Skeletal muscle tissue (tissue), 4 donors: ENCODE data around the gene HMG20A. TPM values are rescaled to one million over a fixed set of nuclear protein-coding genes. Genes with fewer than 3 reads are reported as not detected.

Experiments
- H3K27ac ChIP-seq: one replicate; pipeline ENCODE4 v1.7.0; 2013; ENCODE audit warnings: mild to moderate bottlenecking, low read depth, low read length, inconsistent platforms
- H3K27me3 ChIP-seq, 3 donors: one replicate each; pipeline ENCODE4 v1.7.0; 2013; ENCODE audit warnings: low read length in 3 of 3; ENCODE audit not compliant: control insufficient read depth in 3 of 3, insufficient read depth in 3 of 3
- H3K36me3 ChIP-seq, 3 donors: one replicate each; pipeline ENCODE4 v1.7.0; 2013; ENCODE audit warnings: low read length in 3 of 3; ENCODE audit not compliant: control insufficient read depth in 3 of 3, insufficient read depth in 3 of 3
- H3K4me1 ChIP-seq, 3 donors: one replicate each; pipeline ENCODE4 v1.7.0; 2013; ENCODE audit warnings: low read length in 3 of 3, mild to moderate bottlenecking in 3 of 3; ENCODE audit not compliant: control insufficient read depth in 3 of 3, insufficient read depth in 3 of 3
- H3K4me3 ChIP-seq, 3 donors: one replicate each; pipeline ENCODE4 v1.7.0; 2013; ENCODE audit warnings: low read length in 3 of 3
- H3K9ac ChIP-seq, 3 donors: one replicate each; pipeline ENCODE4 v1.7.0; 2013; ENCODE audit warnings: low read length in 3 of 3, mild to moderate bottlenecking in 3 of 3, moderate library complexity in 2 of 3, low read depth in 1 of 3
- H3K9me3 ChIP-seq, 3 donors: one replicate each; pipeline ENCODE4 v1.7.0; 2013; ENCODE audit warnings: low read length in 3 of 3; ENCODE audit not compliant: control insufficient read depth in 3 of 3
- total RNA-seq: library from RNA; depleted of rRNA; stranded (reverse); fragments of >200 nt; gene quantifications from one replicate; pipeline ENCODE4 v1.2.3, GENCODE V29; 2014
- donor health status: Osteomylitis.

The HMG20A gene
- total RNA-seq, 1 donor from 2014 or later = 30.3 TPM

GRCh38 chr15:77483425-77484140, 62.9 kb downstream of the HMG20A start:
- peaks cover 12 to 27% (median 17%) of the 10 kb centered on the region in 3 donors for H3K36me3 ChIP-seq
- no peak overlapping the region for H3K9ac ChIP-seq
- H3K4me1 ChIP-seq = peaks cover 16 to 31% (median 20%) of the 10 kb centered on the region in 3 donors
- H3K9me3 ChIP-seq = no peaks in the 10 kb centered on the region
- no peak overlapping the region for H3K27ac ChIP-seq
- H3K4me3 ChIP-seq = no peak overlapping the region
- no peaks in the 10 kb centered on the region for H3K27me3 ChIP-seq

- Histone ChIP-seq H3K27me3 (no peaks in the 10 kb centered on the region), H3K9me3 (no peaks in the 10 kb centered on the region), H3K27ac (no peak overlapping the region), H3K9ac (no peak overlapping the region), H3K4me1 (peaks cover 16 to 31% (median 20%) of the 10 kb centered on the region in 3 donors), H3K36me3 (peaks cover 7 to 13% (median 11%) of the 10 kb centered on the region in 3 donors), H3K4me3 (no peak overlapping the region)
Measured at GRCh38 chr15:77484994-77485393, 64.3 kb downstream of the HMG20A start.

- Histone ChIP-seq H3K9ac (no peak overlapping the region), H3K4me1 (peaks cover 14 to 29% (median 15%) of the 10 kb centered on the region in 3 donors), H3K4me3 (no peak overlapping the region), H3K9me3 (no peaks in the 10 kb centered on the region), H3K27me3 (no peaks in the 10 kb centered on the region), H3K27ac (peak overlapping the region; percentile 54), H3K36me3 (peaks cover 7 to 13% (median 11%) of the 10 kb centered on the region in 3 donors)
Measured at GRCh38 chr15:77486542-77487468, 66.1 kb downstream of the HMG20A start.

- H3K27ac ChIP-seq = peak overlapping the region; percentile 54
- H3K4me3 ChIP-seq = no peak overlapping the region
- H3K9me3 ChIP-seq = no peaks in the 10 kb centered on the region
- H3K36me3 ChIP-seq = peaks cover 7 to 13% (median 11%) of the 10 kb centered on the region in 3 donors
- peaks cover 12 to 26% (median 14%) of the 10 kb centered on the region in 3 donors for H3K4me1 ChIP-seq
- H3K27me3 ChIP-seq = no peaks in the 10 kb centered on the region
- H3K9ac ChIP-seq = no peak overlapping the region
Measured at GRCh38 chr15:77487469-77487842, 66.8 kb downstream of the HMG20A start.

- no peak overlapping the region for H3K27ac ChIP-seq
- H3K27me3 ChIP-seq = no peaks in the 10 kb centered on the region
- no peak overlapping the region for H3K9ac ChIP-seq
- no peak overlapping the region for H3K4me3 ChIP-seq
- peaks cover 12 to 22% (median 14%) of the 10 kb centered on the region in 3 donors for H3K4me1 ChIP-seq
- peaks cover 7 to 13% (median 11%) of the 10 kb centered on the region in 3 donors for H3K36me3 ChIP-seq
- no peaks in the 10 kb centered on the region for H3K9me3 ChIP-seq
Measured at GRCh38 chr15:77487888-77488287, 67.2 kb downstream of the HMG20A start.

GRCh38 chr15:77489647-77490046, 69.0 kb downstream of the HMG20A start:
- H3K27ac ChIP-seq = no peak overlapping the region
- H3K27me3 ChIP-seq = no peaks in the 10 kb centered on the region
- peaks cover 12 to 14% (median 13%) of the 10 kb centered on the region in 3 donors for H3K4me1 ChIP-seq
- no peak overlapping the region for H3K9ac ChIP-seq
- peaks cover 2 to 5% (median 4%) of the 10 kb centered on the region in 3 donors for H3K36me3 ChIP-seq
- H3K4me3 ChIP-seq = no peak overlapping the region
- H3K9me3 ChIP-seq = no peaks in the 10 kb centered on the region

GRCh38 chr15:77493324-77493907, 72.7 kb downstream of the HMG20A start:
- H3K27me3 ChIP-seq = no peaks in the 10 kb centered on the region
- H3K4me1 ChIP-seq = peaks cover 28 to 38% (median 33%) of the 10 kb centered on the region in 3 donors
- no peak overlapping the region for H3K27ac ChIP-seq
- no peaks in the 10 kb centered on the region for H3K9me3 ChIP-seq
- H3K36me3 ChIP-seq = no peaks in the 10 kb centered on the region
- no peak overlapping the region for H3K9ac ChIP-seq
- H3K4me3 ChIP-seq = no peak overlapping the region

GRCh38 chr15:77494073-77494867, 73.6 kb downstream of the HMG20A start:
- Histone ChIP-seq H3K36me3 (no peaks in the 10 kb centered on the region), H3K9me3 (no peaks in the 10 kb centered on the region), H3K27ac (no peak overlapping the region), H3K4me3 (no peak overlapping the region), H3K4me1 (peaks cover 37 to 47% (median 42%) of the 10 kb centered on the region in 3 donors), H3K9ac (no peak overlapping the region), H3K27me3 (no peaks in the 10 kb centered on the region)

GRCh38 chr15:77494964-77495363, 74.3 kb downstream of the HMG20A start:
- no peak overlapping the region for H3K27ac ChIP-seq

More at GRCh38 chr15:77494964-77495363, 74.3 kb downstream of the HMG20A start:
- Histone ChIP-seq H3K9ac (no peak overlapping the region), H3K27me3 (no peaks in the 10 kb centered on the region), H3K9me3 (no peaks in the 10 kb centered on the region), H3K4me1 (peaks cover 37 to 47% (median 45%) of the 10 kb centered on the region in 3 donors), H3K36me3 (no peaks in the 10 kb centered on the region), H3K4me3 (no peak overlapping the region)
